NCI-H510A (cell line): ENCODE measurements around the gene PDS5A.
"Not testable (repeated sequence)": the region's sequence is repeated elsewhere in the genome, so short reads cannot be mapped to it uniquely, and the experiment has no call there.

ENCODE experiments used
- DNase-seq: peaks from one replicate; lab custom pipeline; 2025; lab: John Stamatoyannopoulos, UW

PDS5A gene

GRCh38 chr4:39977489-39978377 lies at the start of gene PDS5A:
TSS of gene PDS5A (minus strand) at chr4:39977911. CDS start at chr4:39976577, 1,334 bp downstream.
- peak; percentile 84 for DNase-seq

GRCh38 chr4:40024049-40024448 lies 46.3 kb upstream of the PDS5A start:
- not testable (repeated sequence) for DNase-seq

- DNase-seq = not testable (repeated sequence)
These were observed 43.4 kb upstream of the PDS5A start for GRCh38 chr4:40021116-40021515.

GRCh38 chr4:40020221-40020620 lies 42.5 kb upstream of the PDS5A start:
- no peak for DNase-seq

GRCh38 chr4:40016007-40016406 lies 38.3 kb upstream of the PDS5A start:
- DNase-seq = no peak

- DNase-seq = no peak
These were observed 26.3 kb upstream of the PDS5A start for GRCh38 chr4:40003986-40004385.

- DNase-seq = no peak
These were observed 23.0 kb upstream of the PDS5A start for GRCh38 chr4:40000711-40001110.

GRCh38 chr4:39998659-39999345 lies 21.1 kb upstream of the PDS5A start:
- no peak for DNase-seq

GRCh38 chr4:39996811-39997210 lies 19.1 kb upstream of the PDS5A start:
- DNase-seq = no peak

- no peak for DNase-seq
These were observed 16.7 kb upstream of the PDS5A start for GRCh38 chr4:39994406-39994805.

GRCh38 chr4:39989381-39989780 lies 11.7 kb upstream of the PDS5A start:
- DNase-seq = not testable (repeated sequence)

GRCh38 chr4:39987485-39987884 lies 9.8 kb upstream of the PDS5A start:
- no peak for DNase-seq

GRCh38 chr4:39978904-39979303 lies 1.2 kb upstream of the PDS5A start:
- no peak for DNase-seq

GRCh38 chr4:39978378-39978775 lies 666 bp upstream of the PDS5A start:
- no peak for DNase-seq

- DNase-seq = no peak
These were observed 694 bp downstream of the PDS5A start for GRCh38 chr4:39976945-39977488.

- DNase-seq = peak; percentile 14
These were observed 1.4 kb downstream of the PDS5A start for GRCh38 chr4:39976141-39976944.

GRCh38 chr4:39975488-39976089 lies 2.1 kb downstream of the PDS5A start:
- DNase-seq = no peak

GRCh38 chr4:39973052-39973451 lies 4.7 kb downstream of the PDS5A start:
- not testable (repeated sequence) for DNase-seq

- DNase-seq = no peak
These were observed 6.8 kb downstream of the PDS5A start for GRCh38 chr4:39970671-39971640.

- no peak for DNase-seq
These were observed 14.1 kb downstream of the PDS5A start for GRCh38 chr4:39963656-39964055.
